Stromal cell of bone marrow (primary cell): ENCODE results near the gene C3orf80.
"Not testable (repeated sequence)": the region's sequence is repeated elsewhere in the genome, so short reads cannot be mapped to it uniquely, and the experiment has no call there.

Experiments
- DNase-seq: peaks from one replicate; pipeline ENCODE4 v3.0.0-alpha.2; 2012; ENCODE audit warnings: low read depth

The C3orf80 gene

DNA sequence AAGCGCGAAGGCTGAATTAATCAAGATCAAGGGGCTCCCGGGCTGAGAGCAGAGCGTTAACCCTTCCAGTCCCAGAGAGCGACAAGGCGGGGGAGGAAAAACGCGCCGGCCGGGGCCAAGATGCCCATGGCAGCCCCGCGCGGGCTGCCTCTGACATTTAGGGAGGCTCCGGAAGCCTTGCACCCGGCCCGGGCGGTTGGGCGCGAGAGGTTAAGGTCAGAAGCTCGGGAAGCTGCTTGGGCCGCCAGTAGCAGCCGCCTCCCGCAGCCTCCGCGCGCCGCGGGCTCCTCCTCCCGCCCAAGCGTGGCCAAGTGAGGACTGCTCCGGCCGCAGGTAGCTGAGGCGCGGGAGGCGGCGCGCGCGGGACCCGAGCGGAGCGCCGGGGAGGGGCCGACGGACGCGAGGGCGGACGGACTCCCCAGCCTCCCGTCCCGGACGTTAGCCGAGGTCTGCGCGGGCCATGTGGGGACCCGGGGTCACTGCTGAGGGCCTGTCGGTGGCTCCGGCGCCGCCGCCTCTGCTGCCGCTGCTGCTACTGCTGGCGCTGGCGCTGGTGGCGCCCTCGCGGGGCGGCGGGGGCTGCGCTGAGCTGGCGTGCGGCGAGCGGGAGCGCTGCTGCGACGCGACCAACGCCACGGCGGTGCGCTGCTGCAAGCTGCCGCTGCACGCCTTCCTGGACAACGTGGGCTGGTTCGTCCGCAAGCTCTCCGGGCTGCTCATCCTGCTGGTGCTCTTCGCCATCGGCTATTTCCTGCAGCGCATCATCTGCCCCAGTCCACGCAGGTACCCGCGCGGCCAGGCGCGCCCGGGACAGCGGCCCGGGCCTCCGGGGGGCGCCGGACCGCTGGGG is at the start of gene C3orf80:
TSS of gene C3orf80 (plus strand) at position 247 of the 850 bp plus-strand sequence. CDS start at position 461, 214 bp downstream.
- no peak for DNase-seq

- no peak for DNase-seq
Measured at GRCh38 chr3:160176923-160177322, 48.3 kb upstream of the C3orf80 start.

GRCh38 chr3:160178661-160179060 is 46.6 kb upstream of the C3orf80 start:
- DNase-seq: not testable (repeated sequence)

DNA sequence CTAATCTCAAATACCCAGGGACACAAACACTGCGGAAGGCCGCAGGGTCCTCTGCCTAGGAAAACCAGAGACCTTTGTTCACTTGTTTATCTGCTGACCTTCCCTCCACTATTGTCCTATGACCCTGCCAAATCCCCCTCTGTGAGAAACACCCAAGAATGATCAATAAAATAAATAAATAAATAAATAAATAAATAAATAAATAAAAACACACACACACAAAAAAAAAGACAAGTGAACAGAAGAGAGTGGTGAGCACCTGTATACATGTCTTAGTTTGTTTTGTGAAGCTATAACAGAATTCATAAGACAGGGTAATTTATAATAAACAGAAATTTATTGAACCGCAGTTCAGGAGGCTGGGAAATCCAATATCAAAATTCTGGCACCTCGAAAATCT is 45.8 kb upstream of the C3orf80 start:
- not testable (repeated sequence) for DNase-seq

GRCh38 chr3:160179906-160180305 is 45.3 kb upstream of the C3orf80 start:
- DNase-seq: no peak

GRCh38 chr3:160180581-160181216 is 44.5 kb upstream of the C3orf80 start:
- peak; percentile 48 for DNase-seq

DNA sequence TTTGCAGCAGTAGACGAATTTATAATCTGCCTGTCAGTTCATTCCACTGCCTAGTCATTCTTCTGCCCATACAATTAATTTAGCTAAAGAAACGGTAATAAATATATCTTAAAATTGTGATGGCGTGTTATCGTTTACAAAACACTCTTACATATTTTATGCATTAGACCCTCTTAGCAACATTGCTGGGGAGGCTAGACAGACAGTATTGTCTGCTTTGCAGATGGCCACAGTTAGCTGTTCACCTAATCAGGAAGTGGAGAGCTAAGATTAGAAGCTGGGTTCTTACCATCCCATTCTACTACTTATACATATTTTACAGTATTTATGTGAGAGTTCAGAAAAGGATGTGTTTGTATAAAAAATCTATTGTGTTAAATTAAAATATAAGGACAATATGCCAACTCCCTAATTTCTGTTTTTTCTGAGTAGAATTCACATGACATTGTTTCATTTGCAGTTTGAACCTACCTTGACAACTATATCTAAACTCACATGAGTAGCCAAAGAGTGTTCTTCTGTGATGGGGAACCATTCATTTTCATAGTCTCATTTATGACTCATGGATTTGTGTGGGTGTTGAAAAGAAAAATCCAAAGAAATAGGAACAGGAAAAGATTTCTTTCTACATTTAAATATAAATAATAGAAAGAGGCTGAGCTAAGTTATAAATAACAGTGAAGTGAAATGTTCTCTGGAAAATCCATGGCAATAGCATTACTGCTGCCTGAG is 41.7 kb upstream of the C3orf80 start:
- peak; percentile 44 for DNase-seq

DNA sequence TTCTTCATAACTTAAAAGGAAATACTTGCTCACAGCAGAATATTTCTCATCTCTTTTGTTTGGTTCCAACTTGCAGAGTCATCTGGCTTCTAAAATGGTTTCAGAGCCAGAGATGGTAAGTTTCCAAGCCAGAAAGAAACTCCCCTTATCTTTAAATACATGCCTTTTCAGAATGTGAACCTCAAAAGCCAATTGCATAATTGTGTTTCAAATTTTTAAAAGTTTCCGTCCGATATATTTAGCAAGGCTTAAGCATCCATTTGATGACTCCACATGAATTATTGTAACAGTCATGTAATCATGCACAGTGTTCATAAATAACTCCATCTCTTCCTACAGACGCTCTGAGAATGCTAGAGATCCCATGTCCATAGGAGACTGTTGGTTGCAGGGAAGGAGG is 40.6 kb upstream of the C3orf80 start:
- peak; percentile 92 for DNase-seq

DNA sequence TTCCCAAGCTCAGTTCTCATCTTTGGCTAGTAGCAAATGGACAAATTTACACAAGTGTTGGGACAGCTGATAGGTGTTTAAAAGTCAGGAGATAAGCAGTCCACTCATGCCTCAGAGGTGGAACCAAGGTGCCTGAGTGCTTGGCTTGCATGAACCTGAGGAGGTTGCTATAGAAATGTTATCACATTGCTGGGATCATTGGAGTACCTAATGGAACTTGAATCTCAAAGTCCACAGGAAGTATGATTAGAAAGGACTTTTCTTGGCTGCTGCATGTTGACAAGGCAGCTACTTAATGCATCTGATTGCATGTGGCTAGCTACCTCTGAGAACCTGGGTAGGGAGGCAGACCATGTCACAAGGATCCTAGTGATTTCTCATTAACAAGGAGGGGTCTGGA is 39.5 kb upstream of the C3orf80 start:
- no peak for DNase-seq

DNA sequence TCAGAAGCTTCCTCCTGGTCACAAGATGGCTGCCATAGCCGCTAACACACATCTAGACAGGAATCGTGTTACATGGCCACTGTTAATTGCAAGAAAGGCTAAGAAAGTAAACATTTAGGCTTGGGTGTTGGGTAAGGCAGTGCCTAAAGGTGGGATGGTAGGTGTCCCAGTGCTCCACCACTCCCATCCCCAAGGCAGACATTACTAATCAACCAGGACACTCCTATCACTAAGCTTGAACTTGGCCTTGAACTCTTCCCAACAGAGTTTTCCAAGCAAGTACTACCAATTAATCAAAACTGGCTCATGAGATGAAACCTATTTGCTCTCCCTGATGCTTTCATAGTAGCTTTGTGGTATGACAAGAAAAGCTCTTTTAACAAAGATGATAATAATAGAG is 37.9 kb upstream of the C3orf80 start:
- DNase-seq: no peak

GRCh38 chr3:160192310-160193029 is 32.8 kb upstream of the C3orf80 start:
- DNase-seq: no peak

DNA sequence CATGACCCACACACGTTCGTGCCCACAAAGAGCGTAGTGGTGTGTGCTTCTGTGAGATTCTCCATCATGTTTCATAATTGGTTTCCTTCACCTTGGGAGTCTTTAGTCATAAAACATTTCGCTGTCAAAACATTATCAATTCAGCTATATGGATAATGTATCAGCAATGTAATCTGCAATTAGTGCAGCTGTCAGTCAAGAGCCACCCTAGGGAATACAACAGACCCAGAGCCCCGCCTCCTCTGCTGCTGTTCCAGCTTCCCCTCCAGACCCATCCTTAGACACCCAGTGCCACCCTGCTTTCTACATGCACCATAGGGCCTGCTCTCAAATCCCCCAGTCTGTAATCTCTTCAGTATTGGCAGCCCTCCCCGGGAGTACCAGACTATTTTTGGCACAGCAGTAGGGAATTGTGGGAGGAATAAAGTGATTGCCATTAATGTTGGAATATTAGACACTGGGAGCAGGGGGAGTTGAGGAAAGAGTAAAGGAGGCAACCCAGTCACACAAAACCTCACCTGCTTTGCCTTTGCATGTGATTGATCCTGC is 31.5 kb upstream of the C3orf80 start:
- no peak for DNase-seq

DNA sequence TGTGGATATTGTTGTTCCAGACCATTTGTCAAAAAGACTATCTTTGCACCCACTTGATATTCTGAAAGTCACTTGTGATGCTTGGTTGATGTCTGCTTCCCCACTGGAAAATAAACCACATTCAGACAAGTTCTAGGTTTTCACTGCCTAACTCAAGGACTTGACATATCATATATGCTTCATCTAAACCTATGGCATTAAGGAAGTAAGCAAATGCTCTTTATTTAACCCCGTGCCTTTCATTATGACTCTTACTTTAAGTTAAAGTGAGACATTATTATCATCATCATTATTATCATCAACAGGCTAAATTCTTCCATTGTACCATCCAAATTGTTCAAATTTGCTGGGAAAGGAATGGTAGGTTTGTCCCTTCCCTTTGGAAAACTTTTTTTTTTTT is 30.8 kb upstream of the C3orf80 start:
- no peak for DNase-seq

DNA sequence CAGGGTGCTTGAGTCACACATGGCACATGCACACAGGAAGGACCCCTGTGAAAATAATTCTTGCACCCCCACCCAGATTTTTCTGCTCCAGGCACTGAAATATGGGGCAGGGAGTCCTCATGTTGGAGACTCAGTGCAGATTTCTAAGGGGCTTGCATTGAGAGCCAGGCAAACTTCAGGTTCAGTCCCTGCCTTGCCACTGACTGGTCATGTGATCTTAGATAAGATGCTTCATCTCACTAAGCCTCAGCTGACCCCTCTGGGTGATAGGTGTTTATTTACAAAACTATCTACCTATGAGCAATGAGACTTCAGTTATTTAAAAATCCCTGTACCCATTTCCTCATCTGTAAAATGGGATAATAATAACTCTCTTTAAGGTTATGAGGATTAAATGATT is 30.1 kb upstream of the C3orf80 start:
- DNase-seq: no peak

DNA sequence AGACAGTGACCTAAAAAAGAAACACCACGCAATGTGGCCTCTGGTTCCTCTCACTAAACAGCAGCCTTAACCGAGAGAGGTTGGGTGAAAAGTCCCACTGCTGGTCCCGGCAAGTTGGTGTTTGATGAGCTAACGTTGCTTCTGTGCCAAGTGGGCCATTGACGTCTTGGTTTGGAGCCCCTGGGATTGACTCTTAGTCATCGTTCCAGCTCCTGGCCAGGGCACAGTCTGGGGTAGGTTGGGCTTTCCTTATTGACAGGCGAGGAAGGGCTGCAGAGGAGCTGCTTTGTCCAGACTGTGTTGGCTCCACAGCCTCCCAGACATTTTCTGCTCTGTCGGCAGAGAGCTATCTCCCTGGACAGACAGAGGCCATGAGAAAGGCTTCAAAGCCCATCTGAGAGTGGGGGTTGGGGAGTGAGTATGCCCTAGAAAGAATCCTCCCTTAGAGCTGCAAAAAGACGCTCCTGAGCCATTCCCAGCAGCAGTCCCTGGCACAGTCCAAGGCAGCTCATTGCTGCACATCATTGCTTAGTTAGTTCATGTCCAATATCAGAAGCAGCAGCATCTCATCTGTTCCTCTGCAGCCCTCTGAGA is 28.6 kb upstream of the C3orf80 start:
- DNase-seq: peak; percentile 89

GRCh38 chr3:160199108-160199507 is 26.1 kb upstream of the C3orf80 start:
- DNase-seq: no peak

DNA sequence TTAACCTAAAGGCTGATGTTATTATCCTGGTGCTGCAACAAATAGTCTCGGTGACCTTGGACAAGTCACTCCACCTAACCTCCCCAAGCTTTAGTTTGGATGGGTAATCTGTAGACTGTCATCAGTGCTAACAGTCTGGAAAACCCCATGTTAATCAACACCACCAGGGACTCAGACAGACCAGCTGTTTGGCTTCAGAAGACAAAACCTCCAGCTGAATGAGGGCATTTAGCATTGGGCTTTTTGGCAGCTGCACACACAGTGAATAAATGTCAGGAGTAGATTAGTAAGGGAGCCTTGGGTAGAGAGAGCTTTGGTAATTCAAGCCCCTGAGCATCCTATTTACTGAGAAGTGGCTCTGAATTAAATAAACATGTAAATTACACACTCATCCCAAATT is 24.9 kb upstream of the C3orf80 start:
- DNase-seq: no peak

DNA sequence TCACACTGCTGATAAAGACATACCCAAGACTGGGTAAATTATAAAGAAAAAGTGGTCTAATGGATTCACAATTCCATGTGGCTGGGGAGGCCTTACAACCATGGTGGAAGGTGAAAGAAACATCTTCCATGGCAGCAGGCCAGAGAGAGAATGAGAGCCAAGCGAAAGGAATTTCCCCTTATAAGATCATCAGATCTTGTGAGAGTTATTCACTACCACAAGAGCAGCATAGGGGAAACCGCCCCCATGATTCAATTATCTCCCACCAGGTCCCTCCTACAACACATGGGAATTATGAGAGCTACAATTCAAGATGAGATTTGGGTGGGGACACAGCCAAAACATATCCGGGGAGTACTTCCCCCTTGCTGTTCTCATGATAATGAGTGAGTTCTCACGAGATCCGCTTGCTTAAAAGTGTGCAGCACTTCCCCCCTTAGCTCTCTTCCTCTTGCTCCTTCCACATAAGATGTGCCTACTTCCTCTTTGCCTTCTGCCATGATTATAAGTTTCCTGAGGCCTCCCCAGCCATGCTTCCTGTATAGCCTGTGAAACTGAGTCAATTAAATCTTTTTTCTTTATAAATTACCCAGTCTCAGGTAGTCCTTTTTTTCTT is 20.7 kb upstream of the C3orf80 start:
- DNase-seq: not testable (repeated sequence)

DNA sequence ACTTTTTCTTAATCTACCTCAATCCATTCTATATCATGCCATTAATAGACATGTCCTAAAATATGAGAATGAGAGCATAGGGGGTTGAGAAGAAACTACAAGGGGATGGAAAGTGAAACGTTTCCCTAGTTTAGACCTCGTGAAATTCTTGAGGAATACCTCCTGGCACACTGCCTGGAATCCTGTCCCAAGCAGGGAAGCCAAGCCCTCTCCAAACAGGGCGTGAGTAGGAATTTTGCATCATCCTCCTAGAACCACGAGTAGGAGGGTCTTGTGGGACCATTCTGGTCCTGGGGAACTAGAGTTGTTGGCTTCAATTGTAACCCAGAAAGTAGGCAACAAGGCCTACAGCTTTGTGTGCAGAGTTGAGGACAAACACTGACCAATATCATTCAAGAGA is 19.6 kb upstream of the C3orf80 start:
- no peak for DNase-seq

DNA sequence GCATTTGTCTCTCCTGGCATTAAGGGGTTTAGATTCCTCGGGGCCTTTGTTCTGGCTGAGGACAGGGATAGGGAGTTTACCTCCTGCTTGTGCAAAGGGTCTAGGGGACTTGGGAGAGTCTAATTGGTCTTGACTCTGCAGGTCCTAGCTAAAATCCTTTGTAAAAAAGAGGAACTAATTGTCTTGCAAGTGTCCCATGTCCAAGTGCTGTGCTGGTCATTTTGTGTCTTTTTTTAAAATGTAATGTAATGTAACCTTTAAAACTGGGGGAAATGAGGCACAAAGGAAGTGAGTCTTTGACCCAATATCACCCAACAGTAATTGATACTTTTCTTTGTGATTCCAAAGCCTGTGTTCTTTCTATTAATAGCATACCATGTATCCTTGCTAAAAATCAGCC is 14.9 kb upstream of the C3orf80 start:
- DNase-seq: no peak

DNA sequence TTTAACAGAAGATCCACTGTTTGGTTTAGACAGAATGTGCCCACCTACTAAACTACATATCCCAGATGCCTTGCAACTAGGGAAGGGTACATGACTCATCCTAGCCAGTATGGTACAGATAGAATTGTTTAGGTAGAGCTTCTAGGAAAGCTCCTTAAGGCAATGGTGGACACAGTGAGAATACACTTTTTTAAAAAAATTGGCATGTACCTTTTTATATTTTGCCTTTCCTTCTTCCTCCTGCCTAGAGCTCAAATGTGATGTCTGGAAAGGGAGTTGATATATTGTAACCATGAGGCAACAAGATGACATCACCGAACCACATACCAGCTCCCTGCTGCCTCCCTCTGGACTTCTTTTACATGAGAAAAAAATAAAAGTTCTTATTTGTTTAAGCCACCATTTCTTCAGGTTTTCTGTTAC is 14.4 kb upstream of the C3orf80 start:
- peak; percentile 54 for DNase-seq
